ENCODE results near the gene SRGAP1.
"Not testable (repeated sequence)": the region's sequence is repeated elsewhere in the genome, so short reads cannot be mapped to it uniquely, and the experiment has no call there.

DNA sequence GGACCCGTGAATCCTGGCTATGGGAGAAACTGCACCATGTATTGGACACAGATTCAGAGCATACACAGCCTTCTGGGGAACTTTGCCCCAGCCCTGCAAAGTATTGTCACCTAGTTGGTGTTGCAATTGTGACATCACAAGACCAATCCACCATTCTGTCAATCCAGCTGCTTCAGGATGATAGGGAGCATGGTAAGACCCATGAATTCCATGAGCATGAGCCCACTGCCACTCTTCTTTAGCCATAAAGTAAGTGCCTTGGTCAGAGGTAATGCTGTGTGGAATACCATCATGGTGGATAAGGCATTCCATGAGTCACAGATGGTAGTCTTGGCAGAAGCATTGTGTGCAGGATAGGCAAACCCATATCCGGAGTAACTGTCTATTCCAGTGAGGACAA, 286.0 kb downstream of the SRGAP1 start:
- TF ChIP-seq CTCF (IDR thresholded peaks at IDR 0.05), result not testable (repeated sequence)
- TF ChIP-seq, protein P1, sequence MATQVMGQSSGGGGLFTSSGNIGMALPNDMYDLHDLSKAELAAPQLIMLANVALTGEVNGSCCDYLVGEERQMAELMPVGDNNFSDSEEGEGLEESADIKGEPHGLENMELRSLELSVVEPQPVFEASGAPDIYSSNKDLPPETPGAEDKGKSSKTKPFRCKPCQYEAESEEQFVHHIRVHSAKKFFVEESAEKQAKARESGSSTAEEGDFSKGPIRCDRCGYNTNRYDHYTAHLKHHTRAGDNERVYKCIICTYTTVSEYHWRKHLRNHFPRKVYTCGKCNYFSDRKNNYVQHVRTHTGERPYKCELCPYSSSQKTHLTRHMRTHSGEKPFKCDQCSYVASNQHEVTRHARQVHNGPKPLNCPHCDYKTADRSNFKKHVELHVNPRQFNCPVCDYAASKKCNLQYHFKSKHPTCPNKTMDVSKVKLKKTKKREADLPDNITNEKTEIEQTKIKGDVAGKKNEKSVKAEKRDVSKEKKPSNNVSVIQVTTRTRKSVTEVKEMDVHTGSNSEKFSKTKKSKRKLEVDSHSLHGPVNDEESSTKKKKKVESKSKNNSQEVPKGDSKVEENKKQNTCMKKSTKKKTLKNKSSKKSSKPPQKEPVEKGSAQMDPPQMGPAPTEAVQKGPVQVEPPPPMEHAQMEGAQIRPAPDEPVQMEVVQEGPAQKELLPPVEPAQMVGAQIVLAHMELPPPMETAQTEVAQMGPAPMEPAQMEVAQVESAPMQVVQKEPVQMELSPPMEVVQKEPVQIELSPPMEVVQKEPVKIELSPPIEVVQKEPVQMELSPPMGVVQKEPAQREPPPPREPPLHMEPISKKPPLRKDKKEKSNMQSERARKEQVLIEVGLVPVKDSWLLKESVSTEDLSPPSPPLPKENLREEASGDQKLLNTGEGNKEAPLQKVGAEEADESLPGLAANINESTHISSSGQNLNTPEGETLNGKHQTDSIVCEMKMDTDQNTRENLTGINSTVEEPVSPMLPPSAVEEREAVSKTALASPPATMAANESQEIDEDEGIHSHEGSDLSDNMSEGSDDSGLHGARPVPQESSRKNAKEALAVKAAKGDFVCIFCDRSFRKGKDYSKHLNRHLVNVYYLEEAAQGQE (IDR thresholded peaks at IDR 0.05; ENCODE audit: insufficient read depth in 1 of 2, low read depth in 2 of 2, low read length in 1 of 2), result not testable (repeated sequence)
